NCI-H345 (cell line): Measurements from ENCODE around the gene SERPINB1.
"Not testable (repeated sequence)": the region's sequence is repeated elsewhere in the genome, so short reads cannot be mapped to it uniquely, and the experiment has no call there.

Experiments
- DNase-seq: peaks from one replicate; lab custom pipeline; 2025; lab: John Stamatoyannopoulos, UW

The SERPINB1 gene

GRCh38 chr6:2841264-2842138 is at the start of gene SERPINB1:
TSS of gene SERPINB1 (minus strand) at chr6:2841863. CDS start at chr6:2840586, 1,277 bp downstream.
- DNase-seq, result peak; percentile 13

GRCh38 chr6:2890976-2891767 is 49.5 kb upstream of the SERPINB1 start:
- no peak for DNase-seq

- no peak for DNase-seq
Measured at GRCh38 chr6:2885967-2886735, 44.5 kb upstream of the SERPINB1 start.

GRCh38 chr6:2884804-2885203 is 43.1 kb upstream of the SERPINB1 start:
- no peak for DNase-seq

GRCh38 chr6:2883673-2884072 is 42.0 kb upstream of the SERPINB1 start:
- DNase-seq, result no peak

GRCh38 chr6:2881423-2881822 is 39.8 kb upstream of the SERPINB1 start:
- DNase-seq, result no peak

- not testable (repeated sequence) for DNase-seq
Measured at GRCh38 chr6:2880156-2880555, 38.5 kb upstream of the SERPINB1 start.

GRCh38 chr6:2877960-2878359 is 36.3 kb upstream of the SERPINB1 start:
- DNase-seq, result no peak

GRCh38 chr6:2877057-2877882 is 35.6 kb upstream of the SERPINB1 start:
- DNase-seq, result no peak

GRCh38 chr6:2876210-2877056 is 34.8 kb upstream of the SERPINB1 start:
- DNase-seq, result no peak

- DNase-seq, result no peak
Measured at GRCh38 chr6:2875359-2876191, 33.9 kb upstream of the SERPINB1 start.

GRCh38 chr6:2873643-2874042 is 32.0 kb upstream of the SERPINB1 start:
- DNase-seq, result no peak

- no peak for DNase-seq
Measured at GRCh38 chr6:2872423-2873358, 31.0 kb upstream of the SERPINB1 start.

GRCh38 chr6:2871953-2872352 is 30.3 kb upstream of the SERPINB1 start:
- DNase-seq, result no peak

- DNase-seq, result no peak
Measured at GRCh38 chr6:2871102-2871501, 29.4 kb upstream of the SERPINB1 start.

GRCh38 chr6:2870046-2870636 is 28.5 kb upstream of the SERPINB1 start:
- no peak for DNase-seq

- no peak for DNase-seq
Measured at GRCh38 chr6:2868637-2869036, 27.0 kb upstream of the SERPINB1 start.
